ENCODE measurements around the gene NPHP1.
"Not testable (repeated sequence)": the region's sequence is repeated elsewhere in the genome, so short reads cannot be mapped to it uniquely, and the experiment has no call there.

GRCh38 chr2:110108291-110108690, 96.5 kb downstream of the NPHP1 start:
- TF ChIP-seq CTCF (IDR thresholded peaks at IDR 0.05; ENCODE audit: control extremely low read depth in 1 of 3, insufficient read depth in 1 of 3, low read depth in 1 of 3, low read length in 3 of 3); EZH2 (IDR thresholded peaks at IDR 0.05; ENCODE audit: low read depth, low read length, severe bottlenecking); SP2 (IDR thresholded peaks at IDR 0.05; ENCODE audit: low read length); EP300 (IDR thresholded peaks at IDR 0.05; ENCODE audit: borderline replicate concordance in 1 of 2, low read depth in 2 of 2, low read length in 2 of 2): not testable (repeated sequence)
